ENCODE data around the gene MED16. TPM values are rescaled to one million over a fixed set of nuclear protein-coding genes. Genes with fewer than 3 reads are reported as not detected.
"Not testable (repeated sequence)": the region's sequence is repeated elsewhere in the genome, so short reads cannot be mapped to it uniquely, and the experiment has no call there.

Gene MED16
- total RNA-seq, 1 experiment from 2014 or later: 83.0 TPM

- Histone ChIP-seq H3K4me1 (ENCODE audit: insufficient read depth, low read length, poor library complexity, severe bottlenecking) (no peaks in the 10 kb centered on the region), H3K9me3 (ENCODE audit: low read depth, low read length, poor library complexity, severe bottlenecking) (no peaks in the 10 kb centered on the region), H3K4me3 (ENCODE audit: low read depth, low read length, poor library complexity, severe bottlenecking) (no peak overlapping the region), H3K27me3 (replicated peaks; ENCODE audit: insufficient read depth, low read depth, low read length, poor library complexity) (no peaks in the 10 kb centered on the region), H3K36me3 (ENCODE audit: insufficient read depth, low read length, poor library complexity, severe bottlenecking) (no peaks in the 10 kb centered on the region), H3K27ac (ENCODE audit: low read depth, low read length, poor library complexity, severe bottlenecking) (no peak overlapping the region)
- CTCF ChIA-PET: no interaction called here
- TF ChIP-seq CTCF (conservative IDR thresholded peaks at IDR 0.05; ENCODE audit: low read depth, low read length): no peak
- no peak for TF ChIP-seq EZH2 (IDR thresholded peaks at IDR 0.05; ENCODE audit: borderline replicate concordance, low read depth, low read length, poor library complexity, severe bottlenecking)
- POLR2A ChIA-PET (ENCODE audit: low non-redundant PET): no interaction called here
- no TSS peak for BruUV-seq (replicated peaks)
- intact Hi-C loops (cut with micrococcal nuclease; ENCODE audit: unreplicated experiment): no loop called here
- DNase-seq (ENCODE audit: low spot score): no peak
Measured at GRCh38 chr19:855142-855541, 37.8 kb downstream of the MED16 start.

DNA sequence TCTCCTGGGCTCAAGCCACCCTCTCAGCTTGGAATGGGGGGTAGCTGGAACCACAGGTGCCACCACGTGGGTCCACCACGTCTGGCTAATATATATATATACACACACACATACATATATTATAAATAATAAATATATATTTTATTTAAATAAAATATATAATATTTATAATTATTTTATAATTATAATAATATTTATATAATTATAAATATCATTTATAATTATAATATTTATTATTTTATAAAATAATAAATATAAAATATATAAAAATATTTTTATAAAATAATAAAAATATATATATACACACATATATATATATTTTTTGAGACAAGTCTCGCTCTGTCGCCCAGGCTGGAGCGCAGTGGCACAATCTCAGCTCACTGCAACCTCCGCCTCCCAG, 38.4 kb downstream of the MED16 start:
- Histone ChIP-seq H3K27ac (ENCODE audit: low read depth, low read length, poor library complexity, severe bottlenecking) (no peak overlapping the region), H3K36me3 (ENCODE audit: insufficient read depth, low read length, poor library complexity, severe bottlenecking) (no peaks in the 10 kb centered on the region), H3K9me3 (ENCODE audit: low read depth, low read length, poor library complexity, severe bottlenecking) (no peaks in the 10 kb centered on the region), H3K4me1 (ENCODE audit: insufficient read depth, low read length, poor library complexity, severe bottlenecking) (no peaks in the 10 kb centered on the region), H3K4me3 (ENCODE audit: low read depth, low read length, poor library complexity, severe bottlenecking) (no peak overlapping the region), H3K27me3 (replicated peaks; ENCODE audit: insufficient read depth, low read depth, low read length, poor library complexity) (no peaks in the 10 kb centered on the region)
- no peak for DNase-seq (ENCODE audit: low spot score)
- ChIA-PET POLR2A (ENCODE audit: low non-redundant PET) (interaction anchor here (0.7 kb wide), 1 partner anchor 129 kb away, joined by 3 read pairs; the partner anchor contains the start of gene WDR18), CTCF (interaction anchor here (0.5 kb wide), 2 partner anchors 189 to 323 kb away, joined by 4 to 10 read pairs; no protein-coding TSS in a partner anchor)
- TF ChIP-seq EZH2 (IDR thresholded peaks at IDR 0.05; ENCODE audit: borderline replicate concordance, low read depth, low read length, poor library complexity, severe bottlenecking): no peak
- no peak for TF ChIP-seq CTCF (conservative IDR thresholded peaks at IDR 0.05; ENCODE audit: low read depth, low read length)
- BruUV-seq (replicated peaks): no TSS peak
- intact Hi-C loops (cut with micrococcal nuclease; ENCODE audit: unreplicated experiment): no loop called here

DNA sequence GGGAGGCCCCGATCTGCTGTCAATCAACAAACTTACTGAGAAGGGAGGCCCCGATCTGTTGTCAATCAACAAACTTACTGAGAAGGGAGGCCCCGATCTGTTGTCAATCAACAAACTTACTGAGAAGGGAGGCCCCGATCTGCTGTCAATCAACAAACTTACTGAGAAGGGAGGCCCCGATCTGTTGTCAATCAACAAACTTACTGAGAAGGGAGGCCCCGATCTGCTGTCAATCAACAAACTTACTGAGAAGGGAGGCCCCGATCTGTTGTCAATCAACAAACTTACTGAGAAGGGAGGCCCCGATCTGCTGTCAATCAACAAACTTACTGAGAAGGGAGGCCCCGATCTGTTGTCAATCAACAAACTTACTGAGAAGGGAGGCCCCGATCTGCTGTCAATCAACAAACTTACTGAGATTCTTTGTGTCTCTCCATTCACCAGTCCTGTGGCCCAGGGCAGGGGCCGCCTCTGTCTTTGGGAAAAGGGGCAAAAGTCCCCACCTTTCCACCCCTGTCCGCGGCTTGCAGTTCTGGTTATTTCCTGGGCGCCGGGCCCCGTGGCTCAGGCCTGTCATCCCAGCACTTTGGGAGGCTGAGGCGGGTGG, 39.3 kb downstream of the MED16 start:
- H3K9me3 ChIP-seq (ENCODE audit: low read depth, low read length, poor library complexity, severe bottlenecking); H3K36me3 ChIP-seq (ENCODE audit: insufficient read depth, low read length, poor library complexity, severe bottlenecking); H3K4me3 ChIP-seq (ENCODE audit: low read depth, low read length, poor library complexity, severe bottlenecking); H3K27ac ChIP-seq (ENCODE audit: low read depth, low read length, poor library complexity, severe bottlenecking); intact Hi-C loops (cut with micrococcal nuclease; ENCODE audit: unreplicated experiment); DNase-seq (ENCODE audit: low spot score); BruUV-seq (replicated peaks); H3K27me3 ChIP-seq (replicated peaks; ENCODE audit: insufficient read depth, low read depth, low read length, poor library complexity); H3K4me1 ChIP-seq (ENCODE audit: insufficient read depth, low read length, poor library complexity, severe bottlenecking): not testable (repeated sequence)
- POLR2A ChIA-PET (ENCODE audit: low non-redundant PET): interaction anchor here (0.7 kb wide), 1 partner anchor 130 kb away, joined by 3 read pairs; the partner anchor contains the start of gene WDR18
- CTCF ChIA-PET: interaction anchor here (0.5 kb wide), 2 partner anchors 188 to 323 kb away, joined by 4 to 10 read pairs; no protein-coding TSS in a partner anchor
